T-helper 1 cell treated with Interleukin-12 subunit alpha and Interleukin-12 subunit beta and Interleukin-4 antibody, amounts not matched to agents 30 μg/mL and 1 μg/mL, for 36 hours (primary cell): ENCODE data around the gene PASK.
"Not testable (repeated sequence)": the region's sequence is repeated elsewhere in the genome, so short reads cannot be mapped to it uniquely, and the experiment has no call there.

Source experiments
- H3K27ac Mint-ChIP-seq: one replicate; pipeline ENCODE4 v1.8.0; 2021; ENCODE audit warnings: mild to moderate bottlenecking, mixed read lengths
- H3K27me3 Mint-ChIP-seq: one replicate; pipeline ENCODE4 v1.8.0; 2021; ENCODE audit warnings: low read depth, mixed read lengths
- H3K36me3 Mint-ChIP-seq: one replicate; pipeline ENCODE4 v1.8.0; 2021; ENCODE audit warnings: low read depth, mixed read lengths
- H3K4me1 Mint-ChIP-seq: one replicate; pipeline ENCODE4 v1.8.0; 2021; ENCODE audit warnings: low read depth, mixed read lengths
- H3K4me3 Mint-ChIP-seq: one replicate; pipeline ENCODE4 v1.8.0; 2021; ENCODE audit warnings: mild to moderate bottlenecking, moderate library complexity, mixed read lengths
- H3K9me3 Mint-ChIP-seq: one replicate; pipeline ENCODE4 v1.8.0; 2021; ENCODE audit warnings: mixed read lengths

Gene PASK

GRCh38 chr2:241148891-241149674 is at the start of gene PASK:
Gene PASK, minus strand, starts transcription at chr2:241149472. Its CDS starts 6,440 bp downstream, at chr2:241143032.
- Mint-ChIP-seq H3K4me3 (peak within 1 kb of the TSS; percentile 99), H3K27ac (peak within 1 kb of the TSS; percentile 87), H3K4me1 (peaks cover 43% of the 10 kb centered on the region), H3K9me3 (no peaks in the 10 kb centered on the region), H3K36me3 (peaks cover 10% of the 10 kb centered on the region), H3K27me3 (no peaks in the 10 kb centered on the region)

- H3K27me3 Mint-ChIP-seq = no peaks in the 10 kb centered on the region
- H3K9me3 Mint-ChIP-seq = no peaks in the 10 kb centered on the region
- no peaks in the 10 kb centered on the region for H3K36me3 Mint-ChIP-seq
- no peak overlapping the region for H3K27ac Mint-ChIP-seq
- H3K4me3 Mint-ChIP-seq = no peak overlapping the region
- H3K4me1 Mint-ChIP-seq = no peaks in the 10 kb centered on the region
These were observed 49.4 kb upstream of the PASK start for GRCh38 chr2:241198381-241199279.

- Mint-ChIP-seq H3K4me1 (no peaks in the 10 kb centered on the region), H3K27me3 (no peaks in the 10 kb centered on the region), H3K4me3 (no peak overlapping the region), H3K9me3 (no peaks in the 10 kb centered on the region), H3K36me3 (no peaks in the 10 kb centered on the region), H3K27ac (no peak overlapping the region)
These were observed 48.7 kb upstream of the PASK start for GRCh38 chr2:241197947-241198346.

DNA sequence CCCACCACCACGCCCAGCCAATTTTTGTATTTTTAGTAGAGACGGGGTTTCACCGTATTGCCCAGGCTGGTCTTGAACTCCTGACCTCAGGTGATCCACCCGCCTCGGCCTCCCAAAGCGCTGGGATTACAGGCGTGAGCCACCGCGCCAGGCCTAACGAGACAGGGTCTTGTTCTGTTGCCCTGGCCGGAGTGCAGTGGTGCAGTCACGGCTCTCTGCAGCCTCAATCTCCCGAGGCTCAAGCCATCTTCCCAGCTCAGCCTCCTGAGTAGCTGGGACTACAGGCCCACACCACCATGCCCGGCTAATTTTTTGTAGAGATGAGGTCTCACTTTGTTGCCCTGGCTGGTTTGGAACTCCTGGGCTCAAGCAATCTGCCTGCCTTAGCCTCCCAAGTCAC is 48.0 kb upstream of the PASK start:
- H3K36me3 Mint-ChIP-seq, H3K27ac Mint-ChIP-seq, H3K4me1 Mint-ChIP-seq, H3K9me3 Mint-ChIP-seq, H3K4me3 Mint-ChIP-seq, H3K27me3 Mint-ChIP-seq: not testable (repeated sequence)

- Mint-ChIP-seq H3K27me3 (no peaks in the 10 kb centered on the region), H3K36me3 (no peaks in the 10 kb centered on the region), H3K4me3 (no peak overlapping the region), H3K9me3 (no peaks in the 10 kb centered on the region), H3K27ac (no peak overlapping the region), H3K4me1 (no peaks in the 10 kb centered on the region)
These were observed 46.3 kb upstream of the PASK start for GRCh38 chr2:241195506-241196130.

- H3K36me3 Mint-ChIP-seq = no peaks in the 10 kb centered on the region
These were observed 45.5 kb upstream of the PASK start for GRCh38 chr2:241194811-241195210.

DNA sequence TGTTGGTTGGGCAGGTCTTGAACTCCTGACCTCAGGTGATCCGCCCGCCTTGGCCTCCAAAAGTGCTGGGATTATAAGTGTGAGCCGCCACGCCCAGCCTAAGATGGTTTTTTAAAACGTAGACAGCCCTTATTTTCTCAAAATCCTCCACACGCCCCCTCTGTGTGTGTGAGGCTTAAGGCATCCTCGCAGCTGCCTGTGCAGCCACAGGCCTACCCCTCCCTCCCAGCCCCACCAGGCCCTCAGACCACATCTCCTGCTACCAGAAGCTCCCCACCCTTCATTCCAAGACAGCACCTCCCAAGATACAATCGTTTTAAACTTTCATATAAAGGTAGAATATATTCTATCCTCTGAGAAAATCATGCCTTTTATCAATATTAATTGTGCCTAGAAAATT is 44.0 kb upstream of the PASK start:
- H3K27ac Mint-ChIP-seq = no peak overlapping the region

More at GRCh38 chr2:241194811-241195210, 45.5 kb upstream of the PASK start:
- H3K4me1 Mint-ChIP-seq = no peaks in the 10 kb centered on the region
- no peaks in the 10 kb centered on the region for H3K27me3 Mint-ChIP-seq
- H3K4me3 Mint-ChIP-seq = no peak overlapping the region
- no peaks in the 10 kb centered on the region for H3K9me3 Mint-ChIP-seq
- no peak overlapping the region for H3K27ac Mint-ChIP-seq

DNA sequence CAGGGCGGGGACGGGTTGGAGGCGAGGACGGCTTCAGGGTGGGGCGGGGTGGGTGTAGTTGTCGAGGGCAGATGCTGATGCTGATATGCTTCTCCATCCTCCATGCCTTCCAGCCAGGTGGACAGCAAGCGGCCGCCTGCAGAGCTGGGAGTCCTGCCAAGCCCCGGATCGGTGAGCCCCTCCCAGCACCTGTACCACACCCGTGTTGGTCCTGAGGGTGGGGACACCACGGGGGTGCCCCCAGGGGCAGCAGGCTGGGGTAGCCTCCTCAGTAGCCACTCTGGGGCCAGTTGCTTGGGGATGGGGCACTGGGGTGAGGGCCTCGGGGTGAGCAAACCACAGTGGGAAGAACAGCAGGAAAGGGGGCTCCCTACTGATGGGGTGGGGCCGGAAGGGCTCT is 41.8 kb upstream of the PASK start:
- Mint-ChIP-seq H3K27ac (no peak overlapping the region), H3K36me3 (no peaks in the 10 kb centered on the region), H3K4me1 (no peaks in the 10 kb centered on the region), H3K4me3 (no peak overlapping the region), H3K9me3 (no peaks in the 10 kb centered on the region), H3K27me3 (no peaks in the 10 kb centered on the region)

More for the DNA sequence above, 44.0 kb upstream of the PASK start:
- Mint-ChIP-seq H3K4me3 (no peak overlapping the region), H3K9me3 (no peaks in the 10 kb centered on the region), H3K4me1 (no peaks in the 10 kb centered on the region), H3K36me3 (no peaks in the 10 kb centered on the region), H3K27me3 (no peaks in the 10 kb centered on the region)

- no peak overlapping the region for H3K4me3 Mint-ChIP-seq
- no peaks in the 10 kb centered on the region for H3K4me1 Mint-ChIP-seq
- no peaks in the 10 kb centered on the region for H3K9me3 Mint-ChIP-seq
- no peaks in the 10 kb centered on the region for H3K36me3 Mint-ChIP-seq
- H3K27ac Mint-ChIP-seq = no peak overlapping the region
- H3K27me3 Mint-ChIP-seq = no peaks in the 10 kb centered on the region
These were observed 41.2 kb upstream of the PASK start for GRCh38 chr2:241190291-241190981.

DNA sequence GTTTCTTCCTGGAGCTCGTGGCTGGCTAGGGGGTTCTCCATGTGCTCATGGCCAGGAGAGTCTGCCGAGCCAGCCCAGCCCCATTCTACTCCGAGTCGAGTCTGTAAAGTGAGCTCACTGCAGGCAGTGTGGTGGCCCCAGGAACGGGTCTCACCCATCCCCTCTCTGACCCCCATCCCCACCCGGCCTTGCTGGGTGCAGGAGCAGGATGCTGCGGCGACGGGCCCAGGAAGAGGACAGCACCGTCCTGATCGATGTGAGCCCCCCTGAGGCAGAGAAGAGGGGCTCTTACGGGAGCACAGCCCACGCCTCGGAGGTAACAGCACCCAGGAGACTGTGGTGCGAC is 40.6 kb upstream of the PASK start:
- no peaks in the 10 kb centered on the region for H3K36me3 Mint-ChIP-seq
- no peaks in the 10 kb centered on the region for H3K4me1 Mint-ChIP-seq
- H3K27me3 Mint-ChIP-seq = no peaks in the 10 kb centered on the region
- no peaks in the 10 kb centered on the region for H3K9me3 Mint-ChIP-seq
- H3K4me3 Mint-ChIP-seq = no peak overlapping the region
- no peak overlapping the region for H3K27ac Mint-ChIP-seq

- Mint-ChIP-seq H3K9me3 (no peaks in the 10 kb centered on the region), H3K27me3 (no peaks in the 10 kb centered on the region), H3K4me3 (no peak overlapping the region), H3K36me3 (no peaks in the 10 kb centered on the region), H3K4me1 (no peaks in the 10 kb centered on the region), H3K27ac (no peak overlapping the region)
These were observed 40.0 kb upstream of the PASK start for GRCh38 chr2:241189093-241189855.

DNA sequence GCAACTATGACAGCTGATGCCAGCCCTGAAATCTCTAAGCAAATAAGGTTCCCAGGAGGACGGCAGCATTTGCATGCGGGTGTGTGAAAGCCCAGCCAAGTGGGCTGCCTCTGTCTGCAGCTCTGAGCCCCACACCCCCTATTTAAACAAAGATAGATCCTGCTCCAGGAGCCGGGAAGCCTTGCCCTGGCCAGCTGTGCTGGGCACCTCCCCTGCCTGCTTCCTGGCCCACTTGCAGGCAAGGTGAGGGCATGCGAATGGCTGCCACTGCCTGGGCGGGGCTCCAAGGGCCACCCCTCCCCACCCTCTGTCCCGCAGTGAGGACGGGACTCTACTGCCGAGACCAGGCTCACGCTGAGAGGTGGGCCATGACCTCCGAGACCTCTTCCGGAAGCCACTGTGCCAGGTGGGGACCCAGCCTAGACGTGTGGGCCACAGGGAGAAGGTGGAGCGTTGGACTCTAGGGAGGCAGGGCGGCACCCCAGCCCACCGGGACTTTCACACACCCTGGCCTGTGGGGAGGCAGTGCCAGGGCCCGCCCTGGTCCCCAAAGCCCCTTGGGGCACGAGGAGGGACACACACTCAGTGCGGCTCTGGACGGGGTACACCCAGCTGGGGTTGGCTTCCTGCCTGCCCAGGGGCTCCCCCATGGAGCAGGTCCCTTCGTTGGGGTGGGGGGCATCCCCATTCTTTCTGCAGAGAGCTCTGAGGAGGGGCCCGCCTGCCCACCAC is 39.3 kb upstream of the PASK start, which contains the start of gene ANO7:
TSS of gene ANO7 (plus strand) at position 317 of the 732 bp plus-strand sequence. CDS start 1,387 bp downstream, outside the sequence.
- no peak within 1 kb of the TSS for H3K27ac Mint-ChIP-seq
- H3K4me3 Mint-ChIP-seq = no peak within 1 kb of the TSS
- no peaks in the 10 kb centered on the region for H3K4me1 Mint-ChIP-seq
- H3K36me3 Mint-ChIP-seq = no peaks in the 10 kb centered on the region
- no peaks in the 10 kb centered on the region for H3K9me3 Mint-ChIP-seq
- H3K27me3 Mint-ChIP-seq = no peaks in the 10 kb centered on the region

- Mint-ChIP-seq H3K27me3 (no peaks in the 10 kb centered on the region), H3K9me3 (no peaks in the 10 kb centered on the region), H3K4me3 (no peak overlapping the region), H3K27ac (no peak overlapping the region), H3K36me3 (no peaks in the 10 kb centered on the region), H3K4me1 (no peaks in the 10 kb centered on the region)
These were observed 38.6 kb upstream of the PASK start for GRCh38 chr2:241187918-241188234.
